HG03442 (cell line): ENCODE results near the gene ZNF70.
"Not testable (repeated sequence)": the region's sequence is repeated elsewhere in the genome, so short reads cannot be mapped to it uniquely, and the experiment has no call there.

Experiments used
- ATAC-seq: cut with Tn5 transposase; IDR thresholded peaks from one replicate; pipeline ENCODE4 v1.9.1; 2021; ENCODE audit warnings: mild to moderate bottlenecking, moderate library complexity; ENCODE audit not compliant: unreplicated experiment

ZNF70 gene

DNA sequence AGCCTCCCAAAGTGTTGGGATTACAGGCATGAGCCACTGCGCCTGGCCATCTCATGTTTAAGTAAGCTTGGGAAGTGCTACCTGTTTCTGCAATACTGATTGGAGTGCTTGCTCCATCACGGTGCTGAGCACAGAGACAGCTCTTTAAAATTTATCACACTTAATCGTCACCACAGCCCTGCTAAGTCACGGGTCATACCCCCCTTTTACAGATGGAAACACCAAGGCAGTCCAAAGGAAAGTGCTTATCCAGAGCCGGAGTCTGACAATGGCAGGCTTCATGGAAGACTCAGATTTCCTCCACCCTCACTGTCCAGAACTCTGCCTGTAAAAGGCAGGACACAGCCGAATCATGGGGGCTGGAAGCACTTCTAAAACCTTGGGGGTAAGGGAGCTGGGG lies 9.1 kb upstream of the ZNF70 start:
- no peak for ATAC-seq

DNA sequence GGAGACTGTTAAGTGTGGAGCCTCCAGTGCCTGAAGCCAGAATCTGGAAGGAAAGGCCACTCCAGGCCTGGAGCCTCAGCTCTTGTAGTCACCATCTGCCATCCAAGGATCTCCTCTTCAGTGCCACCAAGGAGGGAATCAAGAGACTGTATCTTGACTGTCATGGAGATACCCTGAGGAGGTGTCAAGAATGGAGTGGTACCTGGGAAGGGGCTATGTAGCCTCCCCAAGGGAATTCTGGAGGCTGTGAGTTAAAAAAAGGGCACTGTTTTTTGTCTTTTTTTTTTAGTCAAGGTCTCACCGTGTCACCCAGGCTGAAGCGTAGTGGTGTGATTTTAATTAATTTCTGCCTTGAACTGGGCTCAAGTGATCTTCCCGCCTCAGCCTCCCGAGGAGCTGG lies 8.7 kb upstream of the ZNF70 start:
- ATAC-seq, result no peak

DNA sequence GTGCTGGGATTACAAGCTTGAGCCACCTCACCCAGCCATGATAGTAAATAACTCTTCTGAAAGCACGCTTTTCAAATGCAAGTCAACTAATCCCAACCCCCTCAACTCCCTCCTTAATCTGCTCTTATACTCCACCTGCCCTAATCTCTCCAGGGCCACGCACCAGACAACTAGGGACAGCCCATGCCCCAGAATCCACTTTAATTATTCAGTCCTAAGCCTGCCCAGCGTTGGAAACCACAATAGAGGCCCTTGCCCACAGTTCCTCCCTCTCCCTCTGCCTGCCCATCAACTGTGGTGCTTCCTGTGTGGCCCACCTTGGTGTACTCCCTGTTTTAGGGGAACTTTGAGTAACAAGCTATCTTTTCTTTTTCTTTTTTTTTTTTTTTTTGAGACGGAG lies 6.0 kb upstream of the ZNF70 start:
- no peak for ATAC-seq

DNA sequence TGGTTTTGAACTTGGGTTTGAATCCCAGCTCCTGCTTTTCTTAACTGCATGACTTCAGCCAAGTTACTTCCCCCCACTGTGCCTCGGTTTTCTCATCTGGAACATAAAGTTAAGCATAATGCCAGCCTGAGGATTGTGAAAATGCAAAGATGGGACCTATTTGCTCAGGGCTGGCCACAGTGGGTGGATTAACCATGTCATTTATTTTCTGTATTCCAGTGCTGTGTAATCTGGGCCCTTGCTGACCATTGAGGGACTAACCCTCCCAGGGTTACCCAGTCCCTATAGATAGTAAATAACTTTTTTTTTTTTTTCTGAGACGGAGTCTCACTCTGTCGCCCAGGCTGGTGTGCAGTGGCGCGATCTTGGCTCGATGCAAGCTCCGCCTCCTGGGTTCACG lies 4.8 kb upstream of the ZNF70 start:
- ATAC-seq, result no peak

DNA sequence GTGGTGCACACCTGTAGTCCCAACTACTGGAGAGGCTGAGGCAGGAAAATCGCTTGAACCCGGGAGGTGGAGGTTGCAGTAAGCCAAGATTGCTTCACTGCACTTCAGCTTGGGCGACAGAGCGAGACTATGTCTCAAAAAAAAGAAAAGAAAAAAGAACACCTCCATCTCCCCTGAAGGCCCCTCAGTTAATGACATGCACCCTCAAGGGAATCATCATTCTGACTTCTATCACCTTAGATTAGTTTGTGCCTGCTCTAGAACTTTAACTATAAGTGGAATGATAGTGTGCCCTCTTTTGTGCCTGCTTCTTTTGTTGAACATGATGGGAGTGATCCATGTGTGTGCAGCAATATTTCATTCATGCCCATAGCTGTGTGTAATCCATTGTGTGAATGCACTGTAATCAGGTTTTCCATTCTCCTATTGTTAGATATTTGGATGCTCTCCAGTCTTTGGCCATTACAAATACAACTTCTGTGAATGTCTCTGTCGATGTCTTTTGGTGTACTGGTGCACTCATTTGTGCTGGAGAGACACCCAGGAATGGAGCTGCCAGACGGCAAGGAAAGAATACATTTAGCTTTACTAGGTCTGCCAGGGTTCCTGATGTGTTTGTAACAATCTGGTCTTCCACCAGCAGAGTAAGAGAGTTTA lies 4.2 kb upstream of the ZNF70 start:
- ATAC-seq, result no peak

DNA sequence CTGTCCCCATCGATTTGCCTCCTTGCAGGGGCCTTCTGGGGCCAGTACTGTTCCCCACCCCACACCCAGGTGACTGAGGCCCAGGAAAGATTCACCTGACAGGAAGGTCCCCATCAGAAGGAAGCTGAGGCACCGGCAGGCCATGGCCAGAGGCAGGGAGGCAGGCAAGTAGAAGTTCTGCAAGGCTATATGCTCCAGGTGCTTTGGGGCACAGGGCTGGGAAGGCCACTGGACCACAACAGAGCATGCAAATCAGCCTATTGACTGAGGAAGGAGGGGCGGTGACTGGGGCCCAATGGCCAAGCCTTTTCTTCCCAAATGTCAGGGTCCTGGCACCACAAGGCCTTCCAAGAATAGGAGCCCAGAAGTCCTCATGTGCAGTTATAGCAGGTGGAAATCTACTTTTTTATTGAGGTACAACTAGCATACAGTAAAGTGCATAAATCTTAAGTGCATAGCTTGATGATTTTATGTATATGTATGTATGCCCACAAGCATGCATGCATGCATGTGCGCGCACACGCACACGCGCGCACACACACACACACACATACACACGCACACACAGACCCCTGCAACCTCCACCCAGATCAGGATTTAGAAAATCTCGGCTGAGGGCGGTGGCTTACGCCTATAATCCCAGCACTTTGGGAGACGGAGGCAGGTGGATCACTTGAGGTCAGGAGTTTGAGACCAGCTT lies 3.5 kb upstream of the ZNF70 start, which contains the start of gene VPREB3:
TSS of gene VPREB3 (minus strand) at position 206 of the 700 bp plus-strand sequence. CDS start at position 144, 62 bp downstream.
- no peak for ATAC-seq

DNA sequence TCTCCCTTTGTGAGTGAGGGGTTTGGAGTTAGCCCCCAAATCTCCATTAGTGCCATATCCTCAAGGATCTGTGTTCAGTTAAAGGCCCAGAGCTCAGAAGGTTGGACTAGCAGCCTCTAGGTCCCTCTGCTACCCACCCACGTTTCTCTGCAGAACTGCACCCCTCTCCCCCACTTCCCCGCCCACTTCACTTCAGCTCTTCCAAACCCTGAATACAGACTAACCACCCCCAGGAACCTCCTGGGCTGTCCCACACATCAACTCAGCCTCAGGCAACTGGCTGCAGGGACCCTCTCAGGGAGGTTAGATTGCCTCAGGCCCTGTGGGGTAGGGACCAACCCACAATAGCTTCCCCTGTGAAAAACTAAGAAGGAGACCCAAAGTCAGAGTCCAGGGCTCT lies 2.5 kb upstream of the ZNF70 start:
- ATAC-seq, result no peak

DNA sequence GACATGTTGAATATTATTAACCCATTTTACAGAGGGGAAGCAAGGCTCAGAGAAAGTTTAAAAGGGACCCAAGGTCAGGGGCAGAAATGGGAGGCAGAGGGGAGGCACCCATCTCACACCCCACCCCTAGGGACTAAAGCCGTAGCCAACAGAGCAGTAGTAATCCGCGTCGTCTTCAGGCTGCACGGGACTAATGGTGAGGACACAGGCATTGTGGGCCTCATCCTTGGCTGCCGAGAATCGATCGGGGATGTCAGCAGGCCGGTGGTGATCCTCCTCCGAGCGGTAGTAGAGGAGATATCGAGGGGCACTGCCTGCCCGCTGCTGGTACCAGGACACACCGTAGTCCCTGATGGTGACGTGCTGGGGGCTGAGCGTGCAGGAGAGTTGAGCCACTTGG lies 1.8 kb upstream of the ZNF70 start:
- no peak for ATAC-seq

DNA sequence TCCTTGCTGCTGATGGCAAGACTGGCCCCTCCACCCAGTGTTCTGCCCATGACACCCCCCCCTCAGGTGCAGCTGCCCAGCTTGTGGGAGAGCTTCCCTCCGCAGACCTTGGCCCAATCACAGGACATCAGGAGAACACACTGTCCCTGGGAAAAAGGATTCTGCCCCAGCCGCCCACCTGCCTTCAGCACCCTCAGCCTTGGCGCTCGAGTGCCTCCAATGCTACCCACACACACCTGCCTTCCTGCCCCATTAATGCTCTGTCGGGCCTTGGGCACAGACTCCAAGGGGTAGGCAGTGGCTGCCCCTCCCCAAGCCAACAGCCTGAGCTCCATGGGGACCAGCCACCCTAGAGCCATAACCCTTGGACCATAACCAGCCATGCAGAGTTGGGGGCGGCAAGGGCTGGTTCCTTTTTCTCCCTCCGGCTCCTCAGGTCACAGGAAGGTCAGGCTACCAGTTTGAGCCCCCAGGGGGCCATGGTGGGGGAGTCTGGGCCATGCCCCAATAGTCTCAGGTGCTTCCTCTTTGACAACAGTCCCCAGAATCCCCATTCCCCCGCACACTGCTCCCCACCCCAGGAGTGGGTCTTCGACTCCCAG lies 1.3 kb upstream of the ZNF70 start:
- ATAC-seq, result no peak

DNA sequence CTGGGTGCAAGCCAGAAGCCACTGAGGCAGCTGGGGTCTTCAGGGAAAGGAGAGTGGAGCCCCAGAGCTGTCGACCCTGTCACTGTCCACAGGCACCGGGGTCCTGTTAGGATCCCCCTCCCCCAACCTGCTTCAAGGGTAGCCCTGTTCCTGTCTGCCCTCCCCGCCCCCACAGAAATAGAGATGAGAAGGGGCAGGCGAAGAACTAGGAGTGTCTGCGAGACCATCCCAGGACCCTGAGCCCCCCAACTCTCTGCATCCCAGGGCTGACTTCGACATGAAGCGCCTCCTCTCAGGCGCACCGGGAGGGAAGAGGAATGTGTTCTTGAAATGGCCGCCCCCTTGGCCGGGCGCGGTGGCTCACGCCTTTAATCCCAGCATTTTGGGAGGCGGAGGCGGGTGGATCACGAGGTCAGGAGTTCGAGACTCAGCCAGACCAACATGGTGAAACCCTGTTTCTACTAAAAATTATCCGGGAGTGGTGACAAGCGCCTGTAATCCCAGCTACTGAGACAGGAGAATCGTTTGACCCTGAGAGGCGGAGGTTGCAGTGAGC lies 607 bp upstream of the ZNF70 start:
- ATAC-seq, result peak; percentile 13

DNA sequence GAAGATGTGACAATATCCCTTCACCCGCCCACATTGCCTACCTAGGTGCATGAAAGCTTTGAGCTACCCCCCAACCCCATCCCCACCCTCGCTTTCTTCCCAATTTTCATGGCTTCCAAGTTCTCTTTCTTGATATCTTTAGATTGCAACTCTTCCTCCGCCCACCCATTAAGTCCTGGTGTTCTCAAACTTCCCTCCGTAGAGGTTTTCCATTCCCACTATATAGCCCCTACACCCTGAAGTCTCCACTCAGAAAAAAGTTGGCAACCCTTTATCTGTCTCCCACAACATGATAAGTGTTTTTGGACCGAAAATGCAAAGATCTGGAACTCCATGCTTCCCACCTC lies 572 bp downstream of the ZNF70 start:
- ATAC-seq, result no peak

DNA sequence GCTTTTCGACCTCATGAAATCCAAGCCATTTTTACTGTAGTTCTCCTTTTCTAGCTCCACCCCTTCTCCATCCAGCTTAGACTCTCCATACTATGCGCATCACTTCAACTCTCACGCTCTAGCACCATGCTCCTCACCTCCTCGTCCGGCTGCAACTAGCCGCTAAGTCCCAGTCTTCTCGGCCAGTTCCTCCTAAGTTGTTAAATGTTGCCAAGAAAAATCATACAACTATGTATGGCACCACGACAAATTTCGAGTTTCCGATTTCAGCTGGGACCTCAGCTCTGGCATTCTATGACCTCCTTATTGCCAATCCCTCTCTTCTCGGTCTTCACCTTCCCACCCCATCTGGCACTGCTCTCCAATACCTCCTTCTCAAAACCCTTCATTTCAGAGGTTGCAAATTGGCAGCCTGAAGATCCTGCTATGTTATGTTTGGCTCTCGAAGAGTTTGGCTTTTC lies 1.0 kb downstream of the ZNF70 start:
- ATAC-seq, result no peak

DNA sequence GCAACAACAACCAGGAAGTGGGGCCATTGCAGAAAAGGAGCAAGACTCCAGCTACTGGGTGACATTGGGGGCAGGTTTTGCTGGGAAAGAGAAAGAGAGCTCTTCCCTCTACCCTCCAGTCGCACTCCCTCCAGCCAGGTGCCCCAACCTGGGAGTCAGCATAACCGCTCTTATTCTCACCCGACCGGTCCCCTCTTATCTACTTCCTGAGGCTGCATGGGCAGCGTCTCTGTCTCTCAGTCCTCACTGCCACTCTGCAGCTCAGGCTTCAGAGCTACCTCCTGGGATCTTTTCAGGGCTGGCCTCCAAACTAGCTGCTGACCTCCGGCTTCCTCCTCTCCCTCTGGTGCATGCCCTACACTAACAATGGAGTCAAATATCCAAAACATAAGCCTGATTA lies 5.1 kb downstream of the ZNF70 start:
- no peak for ATAC-seq

DNA sequence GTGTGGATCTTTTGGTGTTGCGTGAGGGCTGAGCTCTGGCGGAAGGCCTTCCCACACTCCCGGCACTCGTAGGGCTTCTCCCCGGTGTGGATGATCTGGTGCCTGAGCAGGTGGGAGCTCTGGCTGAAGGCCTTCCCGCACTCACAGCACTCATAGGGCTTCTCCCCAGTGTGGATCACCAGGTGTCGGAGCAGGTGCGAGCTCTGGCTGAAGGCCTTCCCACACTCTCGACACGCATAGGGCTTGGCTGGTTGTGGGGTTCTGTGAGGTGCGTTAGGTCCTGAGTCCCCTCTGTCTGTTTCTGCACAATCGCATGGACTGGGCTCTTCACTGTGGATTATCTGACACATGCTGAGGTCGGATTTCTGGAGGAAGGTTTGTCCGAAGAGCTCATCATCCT lies 6.4 kb downstream of the ZNF70 start:
- no peak for ATAC-seq

DNA sequence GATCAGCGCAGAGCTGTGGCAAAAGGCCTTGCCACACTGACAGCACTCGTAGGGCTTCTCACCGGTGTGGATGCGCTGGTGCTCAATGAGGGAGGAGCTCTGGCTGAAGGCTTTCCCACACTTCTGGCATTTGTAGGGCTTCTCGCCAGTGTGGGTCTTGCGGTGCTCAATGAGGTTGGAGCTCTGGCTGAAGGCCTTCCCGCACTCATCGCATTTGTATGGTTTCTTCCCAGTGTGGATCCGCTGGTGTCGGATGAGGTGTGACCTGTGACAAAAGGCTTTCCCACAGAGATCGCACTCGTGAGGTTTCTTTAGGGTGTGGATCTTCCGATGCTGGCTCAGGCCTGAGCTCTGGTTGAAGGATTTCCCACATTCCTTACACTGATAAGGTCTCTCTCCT lies 6.9 kb downstream of the ZNF70 start:
- ATAC-seq, result no peak

DNA sequence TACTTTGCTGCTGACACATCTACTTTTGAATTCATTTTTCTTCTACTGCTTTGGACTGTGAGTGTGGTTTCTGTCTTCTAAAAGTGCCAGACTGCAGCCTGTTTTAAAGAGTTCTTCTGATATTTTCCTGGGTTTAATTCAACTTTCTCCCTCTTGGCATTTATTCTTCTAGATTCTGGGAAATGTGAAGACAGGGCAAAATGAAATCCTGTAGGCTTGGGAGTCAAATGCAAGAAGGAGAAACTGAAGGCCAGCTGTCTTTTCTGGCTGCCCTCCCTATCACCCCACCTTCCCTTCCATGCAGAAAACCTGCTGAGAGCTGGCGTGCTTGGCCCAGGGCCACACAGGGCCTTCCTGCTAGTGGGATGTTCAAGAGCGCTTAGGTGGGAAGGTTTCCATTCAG lies 7.6 kb downstream of the ZNF70 start:
- no peak for ATAC-seq

DNA sequence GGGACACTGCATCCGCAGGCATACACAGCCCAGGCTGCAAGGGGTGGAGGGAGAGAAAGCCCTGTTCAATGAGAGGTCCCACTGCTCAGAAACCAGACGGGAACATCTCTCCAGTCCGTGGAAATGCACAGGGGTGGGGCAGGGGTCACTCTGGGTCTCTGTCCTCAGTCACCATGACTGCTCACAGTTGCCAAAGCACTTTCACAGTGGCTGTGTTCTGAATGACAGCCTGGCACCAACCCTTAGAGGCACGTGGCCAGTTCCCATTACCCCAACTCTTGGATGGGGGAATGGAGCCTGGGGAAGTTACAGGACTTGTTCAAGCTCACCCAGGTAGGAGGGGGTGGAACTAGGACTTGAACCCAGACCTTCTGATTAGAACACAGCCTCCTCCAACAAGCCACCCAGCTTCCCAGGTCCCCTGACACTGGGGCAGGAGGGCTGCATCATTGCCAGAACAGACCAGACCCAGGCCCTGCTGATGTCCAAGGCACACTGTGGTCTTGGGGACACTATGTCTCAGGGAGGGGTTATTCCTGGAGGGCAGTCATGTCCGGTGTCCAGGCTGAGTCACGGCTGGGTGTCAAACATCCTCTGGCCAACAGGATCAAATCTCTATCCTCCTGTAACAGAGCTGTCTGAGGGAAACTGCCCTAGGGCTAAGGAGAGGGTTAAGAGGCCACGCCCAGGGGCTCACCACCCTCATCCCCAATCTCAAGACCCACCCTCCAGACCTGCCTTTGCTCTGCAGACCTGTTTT lies 8.2 kb downstream of the ZNF70 start:
- no peak for ATAC-seq

DNA sequence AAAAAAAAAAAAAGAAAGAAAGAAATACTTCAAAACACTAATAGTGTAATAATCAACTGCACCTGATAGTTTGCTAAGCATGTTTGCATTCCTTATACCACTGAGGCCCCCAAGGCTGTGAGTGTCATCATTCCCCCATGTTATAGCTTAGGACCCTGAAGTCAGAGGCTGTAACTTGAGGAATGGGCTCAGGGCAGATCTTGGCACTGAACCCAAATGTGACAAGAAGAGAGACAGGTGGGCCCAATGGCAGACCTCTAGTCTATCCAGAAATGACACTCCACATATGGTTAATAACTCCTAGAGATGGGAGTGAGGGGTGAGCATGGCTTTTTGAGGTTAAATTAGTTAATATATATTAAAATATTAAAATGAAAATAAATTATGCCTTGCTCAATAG lies 13.2 kb downstream of the ZNF70 start:
- no peak for ATAC-seq

DNA sequence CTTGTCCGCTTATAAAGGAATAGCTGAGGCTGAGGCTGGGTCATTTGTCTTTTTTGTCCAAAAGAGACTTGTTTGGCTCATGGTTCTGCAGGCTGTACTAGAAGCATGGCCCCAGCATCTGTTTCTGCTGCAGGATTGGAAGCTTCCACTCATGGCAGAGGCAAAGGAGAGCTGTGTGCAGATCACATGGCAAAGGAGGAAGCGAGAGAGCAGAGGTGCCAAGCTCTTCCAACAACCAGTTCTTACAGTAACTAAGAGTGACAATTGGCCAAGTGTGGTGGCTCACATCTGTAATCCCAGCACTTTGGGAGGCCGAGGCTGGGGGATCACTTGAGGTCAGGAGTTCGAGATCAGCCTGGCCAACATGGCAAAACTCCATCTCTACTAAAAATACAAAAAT lies 22.8 kb downstream of the ZNF70 start:
- not testable (repeated sequence) for ATAC-seq

DNA sequence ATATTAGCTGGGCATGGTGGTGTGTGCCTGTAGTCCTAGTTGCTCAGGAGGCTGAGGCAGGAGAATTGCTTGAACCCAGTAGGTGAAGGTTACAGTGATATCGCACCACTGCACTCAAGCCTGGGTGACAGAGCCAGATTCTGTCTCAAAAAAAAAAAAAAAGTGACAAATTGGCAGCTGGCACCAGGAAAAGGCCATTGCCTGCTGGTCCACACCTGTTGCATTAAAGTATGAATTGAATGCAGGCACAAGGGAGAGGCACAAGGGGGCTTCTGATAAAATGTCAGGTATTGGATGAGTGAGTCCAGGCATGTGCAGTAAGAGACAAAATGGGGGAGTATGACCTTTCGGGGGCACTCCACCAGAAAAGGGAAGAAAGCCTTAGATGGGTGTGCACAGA lies 28.2 kb downstream of the ZNF70 start:
- no peak for ATAC-seq

DNA sequence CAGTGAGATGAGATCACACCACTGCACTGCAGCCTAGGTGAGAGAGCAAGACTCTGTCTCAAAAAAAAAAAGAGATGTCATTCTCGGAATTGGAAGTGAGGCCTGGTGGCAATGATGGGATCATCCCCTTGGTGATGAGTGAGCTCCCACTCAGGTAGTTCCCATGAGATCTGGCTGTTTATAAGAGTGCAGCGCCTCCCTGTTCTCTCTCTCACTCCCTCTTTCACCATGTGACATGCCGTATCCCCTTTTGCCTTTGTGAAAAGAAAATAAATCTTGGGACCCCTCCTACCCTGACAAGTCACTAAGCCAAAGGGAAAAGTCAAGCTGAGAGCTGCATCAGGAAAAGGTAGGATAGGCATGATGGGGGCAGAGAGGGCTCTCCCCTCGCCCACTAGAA lies 28.8 kb downstream of the ZNF70 start:
- no peak for ATAC-seq
